Brain microvascular endothelial cell (primary cell): ENCODE results near the gene FAM162A.
A peak's percentile ranks its signal among the peaks of the same experiment; 100 is the strongest.

Source experiments
- DNase-seq: peaks from one replicate; pipeline ENCODE4 v3.0.0-alpha.2; 2020
- H3K27ac ChIP-seq: fragments of 250-450 bp; sonication (Bioruptor Pico); 2 replicates; pipeline ENCODE4 v1.5.1; 2020; ENCODE audit warnings: mild to moderate bottlenecking, moderate library complexity
- H3K27me3 ChIP-seq: fragments of 250-450 bp; sonication (Bioruptor Pico); replicated peaks from 2 replicates; pipeline ENCODE4 v1.5.1; 2020; ENCODE audit warnings: mild to moderate bottlenecking
- H3K36me3 ChIP-seq: fragments of 250-450 bp; sonication (Bioruptor Pico); replicated peaks from 2 replicates; pipeline ENCODE4 v1.5.1; 2020; ENCODE audit warnings: mild to moderate bottlenecking
- H3K4me3 ChIP-seq: 2 replicates; pipeline ENCODE4 v1.5.1; 2011; ENCODE audit warnings: low read depth, mild to moderate bottlenecking, control low read depth, low read length, moderate library complexity
- CTCF ChIP-seq: IDR thresholded peaks from 2 replicates; pipeline ENCODE4 v1.5.1; 2011; ENCODE audit warnings: low read depth, mild to moderate bottlenecking, moderate library complexity, low read length, control low read depth, inconsistent platforms; ENCODE audit errors: missing control alignments
- in situ Hi-C: cut with HindIII; loops from 2 replicates; pipeline ENCODE4 v1.10.0; 2017; ENCODE audit warnings: low sequenced_read_pairs, low pct_ligation_motif_present

The FAM162A gene

GRCh38 chr3:122451371-122451770, 67.4 kb downstream of the FAM162A start:
- Histone ChIP-seq H3K27me3 (no peaks in the 10 kb centered on the region), H3K4me3 (no peak overlapping the region), H3K27ac (no peak overlapping the region), H3K36me3 (peaks cover 37% of the 10 kb centered on the region)
- in situ Hi-C loops, result no loop called here
- TF ChIP-seq CTCF, result no peak
- DNase-seq, result no peak

- H3K27me3 ChIP-seq, result no peaks in the 10 kb centered on the region
Measured at GRCh38 chr3:122456074-122456473, 72.1 kb downstream of the FAM162A start.

GRCh38 chr3:122457706-122458105, 73.7 kb downstream of the FAM162A start:
- Histone ChIP-seq H3K27me3 (no peaks in the 10 kb centered on the region), H3K4me3 (no peak overlapping the region), H3K27ac (no peak overlapping the region), H3K36me3 (peaks cover 28% of the 10 kb centered on the region)
- no peak for TF ChIP-seq CTCF
- DNase-seq, result no peak
- in situ Hi-C loops, result no loop called here

More at GRCh38 chr3:122456074-122456473, 72.1 kb downstream of the FAM162A start:
- no peak for TF ChIP-seq CTCF
- Histone ChIP-seq H3K4me3 (no peak overlapping the region), H3K36me3 (peaks cover 36% of the 10 kb centered on the region), H3K27ac (no peak overlapping the region)
- in situ Hi-C loops, result no loop called here
- DNase-seq, result no peak

- in situ Hi-C loops, result no loop called here
- Histone ChIP-seq H3K27ac (no peak overlapping the region), H3K36me3 (peaks cover 23% of the 10 kb centered on the region), H3K27me3 (no peaks in the 10 kb centered on the region), H3K4me3 (no peak overlapping the region)
- no peak for DNase-seq
- peak; percentile 40 for TF ChIP-seq CTCF
Measured at GRCh38 chr3:122458992-122459391, 75.0 kb downstream of the FAM162A start.

- no peak for DNase-seq
- H3K27me3 ChIP-seq, result no peaks in the 10 kb centered on the region
- TF ChIP-seq CTCF, result no peak
- in situ Hi-C loops, result no loop called here
- H3K4me3 ChIP-seq, result no peak overlapping the region
- H3K27ac ChIP-seq, result no peak overlapping the region
- H3K36me3 ChIP-seq, result peaks cover 18% of the 10 kb centered on the region
Measured at GRCh38 chr3:122461806-122462205, 77.8 kb downstream of the FAM162A start.
